ENCODE results near the gene LRRC74B. TPM values are rescaled to one million over a fixed set of nuclear protein-coding genes. Genes with fewer than 3 reads are reported as not detected.

The LRRC74B gene
- total and polyA plus RNA-seq, 2 donors from 2014 or later: not detected

DNA sequence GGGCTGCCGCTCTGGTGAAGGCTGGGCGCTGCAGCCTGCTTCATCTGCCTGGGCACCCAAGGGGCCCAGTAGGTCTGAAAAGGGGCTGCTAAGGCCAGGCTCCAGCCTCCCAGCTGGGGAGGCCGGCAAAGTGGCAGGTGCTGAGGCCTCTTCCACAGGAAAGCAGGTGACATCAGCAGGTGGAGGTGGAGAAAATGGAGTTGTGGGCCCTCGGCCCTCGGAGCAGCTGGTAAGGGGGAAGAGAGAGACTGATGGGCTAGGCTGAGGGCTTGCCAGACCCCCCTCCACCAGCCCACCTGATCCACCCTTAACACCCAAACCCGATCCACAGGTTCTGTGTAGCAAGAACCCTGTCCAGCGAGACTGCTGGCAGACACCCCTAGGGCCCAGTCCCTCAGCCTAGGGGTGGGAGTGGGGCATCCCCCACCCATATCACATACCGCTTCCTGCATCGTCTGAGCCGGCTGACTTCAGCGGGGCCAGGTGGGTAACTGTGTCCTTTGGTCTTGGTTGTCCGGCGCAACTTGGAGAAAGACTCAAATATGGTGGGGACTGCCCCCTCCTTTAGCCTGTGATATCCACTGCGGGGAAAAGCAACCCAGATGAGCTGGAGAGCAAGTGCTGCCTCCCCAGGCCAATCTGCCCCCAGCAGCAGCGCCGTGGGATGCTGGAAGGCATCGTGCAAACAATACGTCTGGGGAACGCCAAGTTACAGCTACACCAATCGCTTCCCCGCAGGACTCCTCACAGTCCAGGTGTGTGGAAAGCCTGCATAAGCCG lies 45.3 kb upstream of the LRRC74B start:
- Histone ChIP-seq H3K9ac (ENCODE audit: low read length in 3 of 3) (peak overlapping the region; percentile 1 to 95 (median 18)), H3K27me3 (ENCODE audit: control insufficient read depth, insufficient read depth, low read length) (no peaks in the 10 kb centered on the region), H3K27ac (ENCODE audit: low read depth in 2 of 2, low read length in 2 of 2) (peak overlapping the region in 1 of 2 donors; percentile 95), H3K36me3 (ENCODE audit: control insufficient read depth in 2 of 3, insufficient read depth in 3 of 3, low read length in 3 of 3) (peaks cover 0 to 9% (median 5%) of the 10 kb centered on the region in 3 donors), H3K4me1 (ENCODE audit: control insufficient read depth in 2 of 3, insufficient read depth in 2 of 3, low read depth in 1 of 3, low read length in 3 of 3) (peaks cover 0 to 27% (median 4%) of the 10 kb centered on the region in 3 donors), H3K9me3 (ENCODE audit: control insufficient read depth in 2 of 3, insufficient read depth in 1 of 3, low read length in 3 of 3) (no peaks in the 10 kb centered on the region), H3K4me3 (ENCODE audit: low read length in 3 of 3) (peak overlapping the region; percentile 38 to 91 (median 78))
- TF ChIP-seq, protein P1, sequence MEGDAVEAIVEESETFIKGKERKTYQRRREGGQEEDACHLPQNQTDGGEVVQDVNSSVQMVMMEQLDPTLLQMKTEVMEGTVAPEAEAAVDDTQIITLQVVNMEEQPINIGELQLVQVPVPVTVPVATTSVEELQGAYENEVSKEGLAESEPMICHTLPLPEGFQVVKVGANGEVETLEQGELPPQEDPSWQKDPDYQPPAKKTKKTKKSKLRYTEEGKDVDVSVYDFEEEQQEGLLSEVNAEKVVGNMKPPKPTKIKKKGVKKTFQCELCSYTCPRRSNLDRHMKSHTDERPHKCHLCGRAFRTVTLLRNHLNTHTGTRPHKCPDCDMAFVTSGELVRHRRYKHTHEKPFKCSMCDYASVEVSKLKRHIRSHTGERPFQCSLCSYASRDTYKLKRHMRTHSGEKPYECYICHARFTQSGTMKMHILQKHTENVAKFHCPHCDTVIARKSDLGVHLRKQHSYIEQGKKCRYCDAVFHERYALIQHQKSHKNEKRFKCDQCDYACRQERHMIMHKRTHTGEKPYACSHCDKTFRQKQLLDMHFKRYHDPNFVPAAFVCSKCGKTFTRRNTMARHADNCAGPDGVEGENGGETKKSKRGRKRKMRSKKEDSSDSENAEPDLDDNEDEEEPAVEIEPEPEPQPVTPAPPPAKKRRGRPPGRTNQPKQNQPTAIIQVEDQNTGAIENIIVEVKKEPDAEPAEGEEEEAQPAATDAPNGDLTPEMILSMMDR (IDR thresholded peaks at IDR 0.05; ENCODE audit: borderline replicate concordance, extremely low read depth, insufficient read depth): no peak
- intact Hi-C loops (cut with DNase I): no loop called here
- FAIRE-seq: no peak
- peak in 2 of 5 donors; percentile 19 to 72 for DNase-seq

DNA sequence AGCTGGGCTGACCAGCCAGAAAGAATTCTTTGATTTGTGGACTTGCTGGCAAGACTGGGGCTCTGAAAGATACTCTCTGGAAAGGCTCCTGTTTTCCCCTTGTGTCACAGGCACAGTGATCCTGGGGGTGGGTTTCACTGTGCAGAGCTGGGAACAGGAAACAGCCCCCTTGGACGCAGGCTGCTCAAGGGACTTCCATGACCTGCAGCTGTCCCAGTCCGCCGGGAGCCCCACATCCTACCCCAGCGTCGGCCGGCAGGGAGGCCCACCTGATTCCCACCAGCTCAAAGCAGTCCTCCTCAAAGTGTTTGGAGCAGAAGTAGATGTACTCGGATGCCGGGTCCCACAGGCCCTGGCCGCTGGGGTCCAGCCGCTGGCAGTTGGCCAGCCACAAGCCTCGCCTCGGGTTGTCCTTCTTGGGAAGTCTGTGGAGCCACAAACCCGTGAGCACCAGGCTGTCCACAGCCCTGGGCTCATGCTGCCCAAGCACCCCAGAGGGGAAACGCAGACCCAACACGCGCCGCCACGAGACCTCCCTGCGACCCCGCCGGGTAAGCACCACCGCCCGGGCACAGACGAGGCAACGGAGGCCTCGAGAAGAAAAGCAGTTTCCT lies 44.7 kb upstream of the LRRC74B start:
- Histone ChIP-seq H3K27ac (ENCODE audit: low read depth in 2 of 2, low read length in 2 of 2) (peak overlapping the region; percentile 95 to 99), H3K9ac (ENCODE audit: low read length in 3 of 3) (peak overlapping the region; percentile 1 to 95 (median 80)), H3K4me3 (ENCODE audit: low read length in 3 of 3) (peak overlapping the region; percentile 38 to 91 (median 78)), H3K4me1 (ENCODE audit: control insufficient read depth in 2 of 3, insufficient read depth in 2 of 3, low read depth in 1 of 3, low read length in 3 of 3) (peaks cover 0 to 27% (median 4%) of the 10 kb centered on the region in 3 donors), H3K9me3 (ENCODE audit: control insufficient read depth in 2 of 3, insufficient read depth in 1 of 3, low read length in 3 of 3) (no peaks in the 10 kb centered on the region), H3K36me3 (ENCODE audit: control insufficient read depth in 2 of 3, insufficient read depth in 3 of 3, low read length in 3 of 3) (peaks cover 0 to 9% (median 5%) of the 10 kb centered on the region in 3 donors), H3K27me3 (ENCODE audit: control insufficient read depth, insufficient read depth, low read length) (no peaks in the 10 kb centered on the region)
- peak in 2 of 5 donors; percentile 29 to 35 for DNase-seq
- FAIRE-seq: no peak
- intact Hi-C loops (cut with DNase I): no loop called here
- TF ChIP-seq, protein P1 (IDR thresholded peaks at IDR 0.05; ENCODE audit: borderline replicate concordance, extremely low read depth, insufficient read depth): no peak

DNA sequence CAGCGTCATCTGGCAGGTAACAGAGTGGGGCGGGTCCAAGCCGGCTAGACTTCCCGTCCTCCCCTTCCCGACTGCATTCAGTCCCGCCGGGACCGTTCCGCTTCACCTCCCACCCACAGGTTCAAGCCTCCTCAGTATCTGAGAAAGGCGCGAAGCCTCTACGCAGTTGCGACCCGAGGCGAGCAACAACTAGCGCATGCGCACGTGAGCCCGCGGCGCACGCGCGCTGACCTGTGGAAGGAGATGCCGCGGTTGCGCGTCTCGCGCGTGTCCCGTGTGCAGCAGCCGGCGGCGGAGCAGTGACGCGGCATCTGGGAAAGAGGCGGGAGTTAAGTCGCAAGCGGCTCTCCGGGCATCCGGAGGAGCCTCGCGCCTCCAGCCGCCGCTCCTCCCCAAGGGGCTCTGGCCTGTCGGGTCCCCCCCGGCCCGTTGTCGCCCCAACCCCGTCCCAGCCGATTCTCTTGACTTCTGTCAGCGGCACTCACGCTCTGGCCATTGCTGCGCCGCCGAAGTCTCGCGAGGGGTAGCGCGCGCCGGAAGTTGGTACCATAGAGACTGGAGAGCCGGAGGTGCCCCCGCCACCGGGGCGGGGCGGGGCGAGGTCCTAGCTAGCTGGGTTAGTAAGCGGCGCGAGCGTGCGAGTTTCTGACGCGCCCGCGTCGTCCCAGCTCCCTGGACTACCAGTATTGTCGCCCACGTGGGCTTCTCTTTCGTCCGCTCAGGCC lies 44.0 kb upstream of the LRRC74B start, which contains the start of gene THAP7:
Gene THAP7 (minus strand): TSS at position 518 of the 725 bp plus-strand sequence. CDS start 207 bp downstream, at position 311.
- intact Hi-C loops (cut with DNase I): no loop called here
- H3K9ac ChIP-seq (ENCODE audit: low read length in 3 of 3): peak within 1 kb of the TSS; percentile 80 to 95 (median 88)
- FAIRE-seq (no peak), DNase-seq (peak; percentile 96 to 99 (median 98))
- peaks cover 0 to 6% (median 3%) of the 10 kb centered on the region in 3 donors for H3K36me3 ChIP-seq (ENCODE audit: control insufficient read depth in 2 of 3, insufficient read depth in 3 of 3, low read length in 3 of 3)
- H3K27ac ChIP-seq (ENCODE audit: low read depth in 2 of 2, low read length in 2 of 2): peak within 1 kb of the TSS; percentile 95 to 99
- TF ChIP-seq, protein P1 (IDR thresholded peaks at IDR 0.05; ENCODE audit: borderline replicate concordance, extremely low read depth, insufficient read depth): no peak
- H3K4me1 ChIP-seq (ENCODE audit: control insufficient read depth in 2 of 3, insufficient read depth in 2 of 3, low read depth in 1 of 3, low read length in 3 of 3): peaks cover 0 to 27% (median 4%) of the 10 kb centered on the region in 3 donors
- H3K27me3 ChIP-seq (ENCODE audit: control insufficient read depth, insufficient read depth, low read length): no peaks in the 10 kb centered on the region
- H3K9me3 ChIP-seq (ENCODE audit: control insufficient read depth in 2 of 3, insufficient read depth in 1 of 3, low read length in 3 of 3): no peaks in the 10 kb centered on the region
- H3K4me3 ChIP-seq (ENCODE audit: low read length in 3 of 3): peak within 1 kb of the TSS; percentile 38 to 91 (median 78)

Measured in kidney (tissue), 14 donors.